Glomerular visceral epithelial cell (primary cell): ENCODE measurements around the gene HSD17B3.
"Not testable (repeated sequence)": the region's sequence is repeated elsewhere in the genome, so short reads cannot be mapped to it uniquely, and the experiment has no call there.

ENCODE experiments used
- DNase-seq: peaks from one replicate; pipeline ENCODE4 v3.0.0-alpha.2; 2016; ENCODE audit errors: extremely low spot score

HSD17B3 gene

DNA sequence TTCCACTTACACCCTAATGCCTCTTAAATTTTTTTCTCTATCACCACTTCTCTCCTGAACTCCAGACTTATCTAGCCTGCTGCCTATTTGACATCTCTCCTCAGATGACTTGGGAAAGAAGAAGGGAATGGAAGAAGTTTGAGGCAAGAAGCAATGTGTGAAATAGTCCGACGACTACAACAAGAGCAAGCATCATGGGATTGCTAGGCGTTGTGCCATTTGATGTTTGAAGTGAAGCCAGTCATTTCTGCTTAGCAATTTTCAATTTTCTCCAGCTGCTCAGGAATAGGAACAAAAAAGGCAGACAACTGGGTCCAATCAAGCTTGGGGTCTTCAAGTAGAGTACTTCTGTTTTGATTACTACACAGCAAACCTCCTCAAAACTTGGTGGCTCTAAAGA, 106.4 kb downstream of the HSD17B3 start:
- no peak for DNase-seq

DNA sequence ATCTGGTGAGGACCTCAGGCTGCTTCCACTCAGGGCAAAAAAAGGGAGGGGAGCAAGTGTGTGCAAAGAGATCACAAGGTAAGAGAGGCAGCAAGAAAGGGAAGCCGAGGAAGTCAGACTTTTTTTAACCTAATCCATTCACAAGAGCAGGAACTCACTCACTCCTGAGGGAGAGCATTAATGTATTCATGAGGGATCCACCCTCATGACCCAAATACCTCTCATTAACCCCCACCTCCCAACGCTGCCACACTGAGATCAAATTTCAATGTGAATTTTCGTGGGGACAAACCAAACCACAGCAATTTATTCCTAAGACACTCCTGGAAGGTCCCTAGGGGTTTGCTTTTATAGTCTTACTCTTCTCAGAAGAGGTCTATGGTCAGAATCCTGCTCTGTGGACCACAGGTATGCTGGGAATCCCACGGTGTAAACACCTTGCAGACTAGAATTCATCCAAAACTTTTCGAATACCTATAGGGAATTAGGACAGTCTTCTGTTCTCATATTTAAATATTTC, 108.7 kb downstream of the HSD17B3 start:
- DNase-seq = no peak

DNA sequence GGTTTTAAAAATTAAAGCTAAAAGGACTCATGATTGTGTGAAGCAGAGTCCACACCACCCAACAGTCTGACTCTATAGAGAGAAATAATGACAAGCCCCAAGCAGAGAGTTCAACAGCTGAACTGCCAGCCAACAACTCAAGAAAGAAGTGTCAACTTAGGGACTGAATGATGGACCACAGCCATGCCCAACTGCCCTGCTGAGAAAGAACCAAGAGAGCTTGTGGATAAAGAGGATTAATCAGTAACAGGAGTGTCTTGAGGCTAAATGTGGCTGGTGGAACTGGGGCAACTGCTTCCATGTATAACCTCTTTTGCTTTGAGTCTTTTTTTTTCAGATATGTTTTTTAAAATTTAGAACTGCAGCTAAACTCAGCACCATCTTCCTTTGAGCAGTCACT, 109.3 kb downstream of the HSD17B3 start:
- peak; percentile 8 for DNase-seq

DNA sequence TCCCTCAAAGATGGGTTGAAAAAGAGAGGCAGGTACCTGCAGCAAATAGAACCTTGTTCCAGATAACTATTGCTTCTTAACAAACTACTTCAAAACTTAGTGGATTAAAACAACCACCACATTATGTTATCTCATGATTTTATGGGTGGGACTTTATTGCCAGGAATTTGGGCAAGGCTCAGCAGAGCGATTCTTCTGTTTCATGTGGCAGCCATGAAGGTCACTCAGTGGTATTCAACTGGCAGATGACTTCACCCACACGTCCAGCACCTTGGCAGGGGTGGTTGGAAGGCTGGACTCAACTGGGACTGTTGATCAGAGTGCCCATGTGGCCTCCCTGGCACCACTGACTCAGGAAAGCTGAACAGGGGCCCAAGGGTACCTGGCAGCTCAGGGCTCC, 112.0 kb downstream of the HSD17B3 start:
- DNase-seq = no peak

DNA sequence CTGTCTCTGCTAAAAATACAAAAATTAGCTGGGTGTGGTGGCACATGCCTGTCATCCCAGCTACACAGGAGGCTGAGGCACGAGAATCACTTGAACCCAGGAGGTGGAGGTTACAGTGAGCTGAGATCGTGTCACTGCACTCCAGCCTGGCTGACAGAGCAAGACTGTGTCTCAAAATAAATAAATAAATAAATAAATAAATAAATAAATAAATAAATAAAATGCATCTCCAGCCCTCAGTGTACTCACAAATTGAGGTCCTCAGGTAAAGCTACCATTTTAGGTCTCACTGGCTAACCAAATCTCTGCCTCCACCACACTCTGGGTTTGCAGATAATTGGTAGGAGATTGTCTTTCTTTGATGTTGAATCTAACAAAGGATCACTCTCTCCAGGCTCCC, 112.4 kb downstream of the HSD17B3 start:
- not testable (repeated sequence) for DNase-seq

DNA sequence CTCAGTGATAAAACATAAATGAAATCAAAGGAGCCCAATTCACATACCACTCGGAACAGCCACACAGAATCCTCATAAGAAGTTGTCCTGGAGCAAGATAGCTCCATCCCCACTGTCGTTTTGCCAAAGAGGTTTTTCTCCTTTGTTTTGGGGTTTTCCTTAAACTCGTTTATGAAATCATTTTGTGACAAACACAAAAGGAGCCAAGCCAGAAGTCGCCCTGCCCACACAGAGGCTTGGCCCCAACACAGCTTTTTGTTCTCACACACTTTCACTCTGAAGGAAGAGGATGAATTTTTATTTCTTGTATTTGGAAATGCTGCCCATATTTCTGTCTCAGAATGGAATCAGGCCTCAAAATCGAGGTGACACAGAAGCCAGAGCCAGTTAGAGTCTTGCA, 113.4 kb downstream of the HSD17B3 start:
- no peak for DNase-seq

DNA sequence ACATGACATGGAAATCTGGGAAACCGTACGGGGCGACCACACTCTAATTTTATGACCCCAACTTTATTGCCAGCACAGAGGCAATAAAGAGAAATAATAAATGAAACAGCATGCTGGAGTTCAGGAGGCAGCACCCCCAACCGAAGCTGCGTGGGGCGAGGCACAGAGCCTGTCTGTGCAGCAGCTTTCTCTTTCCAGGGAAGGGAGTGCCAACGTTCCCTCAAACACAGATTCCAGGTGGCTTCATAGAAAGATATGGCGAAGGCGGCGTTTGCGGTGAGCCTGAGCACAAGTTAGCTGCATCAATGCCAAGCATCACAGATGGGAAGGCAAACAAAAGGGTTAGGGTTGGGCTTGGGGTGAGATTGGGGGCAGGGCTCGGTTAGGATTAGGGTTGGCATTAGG, 114.8 kb downstream of the HSD17B3 start:
- DNase-seq = no peak

DNA sequence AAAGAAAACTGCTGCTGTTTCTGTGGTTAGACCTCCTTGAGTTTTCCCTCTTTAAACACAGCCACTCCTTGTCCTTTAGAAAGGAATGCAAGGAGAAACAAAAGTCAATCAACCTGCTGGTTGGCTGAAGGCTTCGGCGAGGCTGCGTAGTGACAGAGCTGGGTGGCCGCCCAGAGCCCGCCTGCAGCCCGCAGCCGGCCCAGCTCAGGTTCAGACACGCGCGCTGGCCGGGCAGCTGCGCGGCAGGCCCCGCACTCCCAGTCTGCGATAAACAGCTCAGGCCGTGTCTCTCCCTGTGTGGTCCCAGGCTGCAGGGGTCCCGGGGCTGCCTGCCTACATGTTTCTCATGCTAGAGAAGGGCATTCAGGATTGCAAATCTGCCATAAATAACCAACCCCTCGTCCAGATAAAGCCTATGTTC, 115.4 kb downstream of the HSD17B3 start:
- DNase-seq = no peak

DNA sequence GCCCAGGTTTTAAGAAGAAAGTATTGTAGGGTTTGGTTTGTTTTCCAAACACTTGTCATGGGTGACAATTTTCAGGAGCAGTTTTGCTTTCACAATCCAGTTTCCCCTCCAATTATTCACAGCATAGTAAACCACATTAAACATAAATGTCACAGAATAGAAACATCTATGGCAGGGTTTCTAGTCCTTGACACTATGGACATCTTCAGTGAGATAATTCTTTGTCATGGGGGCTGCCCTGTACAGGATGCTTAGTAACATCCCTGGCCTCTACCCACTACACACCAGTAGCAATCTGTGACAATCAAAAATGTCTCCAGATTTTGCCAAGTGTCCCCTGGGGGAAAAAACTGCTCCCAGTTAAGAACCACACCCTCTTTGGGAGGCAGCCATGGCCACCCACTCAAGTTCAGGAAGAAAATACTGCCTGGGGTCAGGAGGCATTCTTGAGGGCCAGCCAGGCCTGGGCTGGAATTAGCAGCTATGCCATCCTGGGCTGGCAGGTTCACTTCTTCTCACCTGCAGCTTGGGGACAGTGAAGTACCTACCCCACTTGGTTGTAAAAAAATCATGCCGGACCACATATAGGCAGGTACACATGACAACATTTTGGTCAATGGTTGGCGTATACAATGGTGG, 116.3 kb downstream of the HSD17B3 start:
- no peak for DNase-seq
